Esophagus muscularis mucosa (tissue), 4 donors: ENCODE results near the gene PEX11G. TPM values are rescaled to one million over a fixed set of nuclear protein-coding genes. Genes with fewer than 3 reads are reported as not detected.

Experiments used
- DNase-seq: peaks from one replicate; pipeline ENCODE4 v3.0.0-alpha.2; 2017; ENCODE audit errors: extremely low spot score
- H3K27ac ChIP-seq, 4 donors: fragments of 200-600 bp; sonication (generic); replicated peaks in 1 of 4; 1 replicate in 3 of 4; 2 replicates in 1 of 4; pipeline ENCODE4 v1.5.1; 2016 to 2019; ENCODE audit warnings: mild to moderate bottlenecking in 1 of 4
- H3K27me3 ChIP-seq, 4 donors: fragments of 200-600 bp; sonication (generic); one replicate each; pipeline versions ENCODE4 v1.5.1 to v1.6.0; 2016 to 2019
- H3K36me3 ChIP-seq, 4 donors: fragments of 200-600 bp; sonication (generic); one replicate each; pipeline ENCODE4 v1.5.1; 2016 to 2019
- H3K4me1 ChIP-seq, 4 donors: fragments of 200-600 bp; sonication (generic); one replicate each; pipeline ENCODE4 v1.5.1; 2016 to 2019
- H3K4me3 ChIP-seq, 4 donors: fragments of 200-600 bp; sonication (generic); 1 replicate in 2 of 4; 2 replicates in 2 of 4; pipeline ENCODE4 v1.5.1; 2016 to 2019; ENCODE audit warnings: mild to moderate bottlenecking in 4 of 4, moderate library complexity in 1 of 4
- H3K9me3 ChIP-seq, 4 donors: fragments of 200-600 bp; sonication (generic); 1 replicate in 3 of 4; 2 replicates in 1 of 4; pipeline ENCODE4 v1.5.1; 2016 to 2019
- EP300 ChIP-seq: sonication (generic); formaldehyde crosslinking; IDR thresholded peaks from one replicate; pipeline ENCODE4 v1.6.1; 2017; ENCODE audit warnings: antibody characterized with exemption
- POLR2A ChIP-seq: fragments of 450-650 bp; IDR thresholded peaks from one replicate; pipeline ENCODE4 v1.6.1; 2017; ENCODE audit warnings: antibody characterized with exemption, moderate library complexity, mild to moderate bottlenecking, low read depth
- POLR2AphosphoS5 ChIP-seq, 2 donors: sonication (generic); formaldehyde crosslinking; IDR thresholded peaks; one replicate each; pipeline ENCODE4 v1.6.1; 2017; ENCODE audit warnings: antibody characterized with exemption in 2 of 2
- WGBS: methylation state at CpG from one replicate; pipeline ENCODE4 v1.1.5; 2018; 5-methylcytosine and 5-hydroxymethylcytosine counted together
- intact Hi-C: fragments of 100-400 bp; cut with DNase I; formaldehyde crosslinking; loops from one replicate; pipeline ENCODE4 v1.15.1; 2023
- total RNA-seq, 4 donors: library from RNA; depleted of rRNA; stranded (reverse); fragments of >200 nt; gene quantifications; one replicate each; pipeline versions ENCODE4 v1.1.0 to v1.2.1, GENCODE V29; 2016
- TF ChIP-seq, protein P1 (sequence below), 3 experiments: fragments of 200-600 bp in 2 of 3; fragments of 450-650 bp in 1 of 3; sonication (generic) in 2 of 3; IDR thresholded peaks; one replicate each; pipeline ENCODE4 v1.5.1; 2017 to 2019; ENCODE audit warnings: antibody characterized with exemption in 3 of 3, mild to moderate bottlenecking in 2 of 3, moderate library complexity in 1 of 3

The PEX11G gene
- total RNA-seq, 4 donors from 2014 or later, result 1.7 to 5.3 (median 3.7) TPM

DNA sequence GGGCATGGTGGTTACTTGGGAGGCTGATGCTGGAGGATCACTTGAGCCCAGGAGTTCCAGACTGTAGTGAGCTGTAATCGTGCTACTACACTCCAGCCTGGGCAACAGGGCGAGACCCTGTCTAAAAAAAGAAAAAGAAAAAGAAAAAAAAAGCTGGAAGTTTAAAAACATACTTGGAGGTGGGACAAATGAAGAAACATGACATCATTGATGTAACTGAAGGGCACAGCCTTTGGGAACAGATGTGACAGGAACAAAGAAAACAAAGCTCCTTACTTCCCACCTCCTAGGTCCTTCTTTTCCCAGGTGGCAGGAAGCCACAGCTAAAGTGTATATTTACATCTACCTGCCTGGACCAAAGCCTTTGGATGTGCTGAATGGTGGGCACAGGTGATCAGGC lies 1.9 kb downstream of the PEX11G start:
- no peaks in the 10 kb centered on the region for H3K9me3 ChIP-seq
- intact Hi-C loops, result loop anchor here (5.0 kb wide), 1 partner anchor 35 kb away; the partner anchor contains the start of gene MCOLN1
- H3K36me3 ChIP-seq, result peaks cover 0 to 17% (median 0%) of the 10 kb centered on the region in 4 donors
- H3K4me1 ChIP-seq, result peaks cover 7 to 32% (median 30%) of the 10 kb centered on the region in 4 donors
- H3K27me3 ChIP-seq, result no peaks in the 10 kb centered on the region
- TF ChIP-seq, protein P1, sequence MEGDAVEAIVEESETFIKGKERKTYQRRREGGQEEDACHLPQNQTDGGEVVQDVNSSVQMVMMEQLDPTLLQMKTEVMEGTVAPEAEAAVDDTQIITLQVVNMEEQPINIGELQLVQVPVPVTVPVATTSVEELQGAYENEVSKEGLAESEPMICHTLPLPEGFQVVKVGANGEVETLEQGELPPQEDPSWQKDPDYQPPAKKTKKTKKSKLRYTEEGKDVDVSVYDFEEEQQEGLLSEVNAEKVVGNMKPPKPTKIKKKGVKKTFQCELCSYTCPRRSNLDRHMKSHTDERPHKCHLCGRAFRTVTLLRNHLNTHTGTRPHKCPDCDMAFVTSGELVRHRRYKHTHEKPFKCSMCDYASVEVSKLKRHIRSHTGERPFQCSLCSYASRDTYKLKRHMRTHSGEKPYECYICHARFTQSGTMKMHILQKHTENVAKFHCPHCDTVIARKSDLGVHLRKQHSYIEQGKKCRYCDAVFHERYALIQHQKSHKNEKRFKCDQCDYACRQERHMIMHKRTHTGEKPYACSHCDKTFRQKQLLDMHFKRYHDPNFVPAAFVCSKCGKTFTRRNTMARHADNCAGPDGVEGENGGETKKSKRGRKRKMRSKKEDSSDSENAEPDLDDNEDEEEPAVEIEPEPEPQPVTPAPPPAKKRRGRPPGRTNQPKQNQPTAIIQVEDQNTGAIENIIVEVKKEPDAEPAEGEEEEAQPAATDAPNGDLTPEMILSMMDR (IDR thresholded peaks at IDR 0.05), result no peak
- TF ChIP-seq POLR2A, result no peak
- no peak for TF ChIP-seq POLR2AphosphoS5 (IDR thresholded peaks at IDR 0.05)
- no peak for TF ChIP-seq EP300
- WGBS, result 83% methylated on average over 2 of the region's 2 CpGs
- DNase-seq, result no peak
- no peak overlapping the region for H3K4me3 ChIP-seq
- H3K27ac ChIP-seq, result no peak overlapping the region

DNA sequence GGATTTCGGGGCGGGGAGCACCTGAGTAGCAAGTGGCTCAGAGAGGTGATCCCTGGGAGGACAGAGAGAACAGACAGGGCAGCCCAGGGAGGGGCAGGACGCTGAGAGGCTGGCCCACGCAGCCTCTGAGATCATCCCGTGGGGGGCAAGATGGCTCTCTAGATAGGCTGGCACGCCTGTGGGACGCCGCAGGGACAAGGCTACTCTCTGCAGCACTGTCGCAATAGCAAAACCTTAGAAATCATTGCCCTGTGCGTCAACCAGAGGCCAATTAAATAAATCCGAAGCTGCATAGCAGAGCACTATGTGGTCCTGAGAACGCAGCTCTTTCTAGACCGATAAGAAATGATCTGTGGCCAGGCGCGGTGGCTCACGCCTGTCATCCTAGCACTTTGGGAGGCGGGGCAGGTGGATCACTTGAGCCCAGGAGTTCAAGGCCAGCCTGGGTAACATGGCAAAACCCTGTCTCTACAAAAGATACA lies 5.1 kb downstream of the PEX11G start:
- Histone ChIP-seq H3K36me3 (peaks cover 0 to 19% (median 0%) of the 10 kb centered on the region in 4 donors), H3K4me3 (no peak overlapping the region), H3K27ac (no peak overlapping the region), H3K9me3 (no peaks in the 10 kb centered on the region), H3K27me3 (no peaks in the 10 kb centered on the region), H3K4me1 (peaks cover 7 to 27% (median 26%) of the 10 kb centered on the region in 4 donors)
- intact Hi-C loops, result no loop called here
- WGBS, result 80% methylated on average over 17 of the region's 17 CpGs
- DNase-seq, result no peak
- TF ChIP-seq POLR2A, result no peak
- TF ChIP-seq POLR2AphosphoS5 (IDR thresholded peaks at IDR 0.05), result no peak
- TF ChIP-seq EP300, result no peak
- TF ChIP-seq, protein P1 (IDR thresholded peaks at IDR 0.05), result no peak

DNA sequence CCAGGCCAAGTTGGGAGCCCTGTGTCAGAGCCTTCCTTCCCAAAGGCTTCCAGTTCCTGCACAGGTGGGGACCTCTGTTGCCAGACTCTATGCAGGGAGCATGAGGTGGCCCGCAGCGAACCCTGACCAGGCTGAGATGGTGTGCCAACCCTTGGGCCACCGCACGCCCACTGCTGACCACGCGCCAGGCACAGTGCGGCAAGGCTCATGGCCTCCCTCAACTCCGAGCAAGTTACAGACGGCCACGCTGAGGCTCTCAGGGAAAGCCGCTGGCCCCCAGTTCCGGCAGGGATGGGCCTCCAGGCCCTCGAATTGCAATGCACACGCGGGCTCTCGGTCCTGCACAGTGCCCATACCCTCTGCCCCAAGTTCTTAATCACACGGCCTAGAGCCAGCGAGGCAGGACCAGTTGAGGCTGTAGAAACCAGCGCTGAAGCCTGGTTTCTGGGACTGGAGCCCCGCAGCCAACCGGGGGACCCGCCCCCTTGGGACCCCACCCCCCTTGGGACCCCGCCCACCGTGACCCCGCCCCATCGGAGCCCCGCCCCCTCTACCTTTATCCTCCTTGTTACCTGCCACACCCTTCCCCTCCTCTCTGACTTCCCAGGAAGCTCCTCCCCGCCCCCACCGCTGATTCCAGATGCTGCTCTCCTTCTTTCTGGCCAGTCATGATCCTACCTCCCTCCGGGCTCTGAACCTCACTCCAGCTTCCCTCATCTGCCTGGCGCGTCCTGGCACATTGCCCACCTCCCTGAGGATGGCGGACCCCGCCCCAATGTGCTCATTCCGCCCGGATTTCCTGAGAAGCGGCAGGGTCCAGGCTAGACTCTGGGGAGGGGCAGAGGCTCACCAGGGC lies 6.0 kb downstream of the PEX11G start:
- no peak overlapping the region for H3K27ac ChIP-seq
- H3K9me3 ChIP-seq, result no peaks in the 10 kb centered on the region
- H3K4me3 ChIP-seq, result no peak overlapping the region
- peaks cover 7 to 28% (median 27%) of the 10 kb centered on the region in 4 donors for H3K4me1 ChIP-seq
- intact Hi-C loops, result no loop called here
- H3K27me3 ChIP-seq, result no peaks in the 10 kb centered on the region
- 28% methylated on average over 25 of the region's 37 CpGs for WGBS
- H3K36me3 ChIP-seq, result peaks cover 0 to 19% (median 0%) of the 10 kb centered on the region in 4 donors
- TF ChIP-seq EP300, result no peak
- TF ChIP-seq POLR2A, result no peak
- TF ChIP-seq, protein P1 (IDR thresholded peaks at IDR 0.05), result no peak
- no peak for TF ChIP-seq POLR2AphosphoS5 (IDR thresholded peaks at IDR 0.05)
- DNase-seq, result no peak

DNA sequence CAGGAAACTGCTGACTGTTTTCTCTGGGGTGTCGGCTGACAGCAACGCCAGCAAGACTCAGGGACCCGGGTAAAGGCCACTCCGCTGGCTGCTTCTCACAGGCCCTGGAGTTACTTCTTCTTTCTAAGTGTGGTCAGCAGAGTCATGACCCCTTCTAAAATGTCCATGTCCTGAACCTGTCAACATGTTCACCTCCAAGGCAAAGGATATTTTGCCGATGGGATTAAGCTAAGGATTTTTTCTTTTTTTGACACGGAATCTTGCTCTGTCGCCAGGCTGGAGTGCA lies 7.9 kb downstream of the PEX11G start:
- DNase-seq, result no peak
- 79% methylated on average over 7 of the region's 7 CpGs for WGBS
- intact Hi-C loops, result no loop called here
- H3K36me3 ChIP-seq, result peaks cover 0 to 19% (median 0%) of the 10 kb centered on the region in 4 donors
- no peak for TF ChIP-seq EP300
- TF ChIP-seq POLR2AphosphoS5 (IDR thresholded peaks at IDR 0.05), result no peak
- no peak for TF ChIP-seq POLR2A
- TF ChIP-seq, protein P1 (IDR thresholded peaks at IDR 0.05), result no peak
- H3K9me3 ChIP-seq, result no peaks in the 10 kb centered on the region
- no peak overlapping the region for H3K27ac ChIP-seq
- H3K27me3 ChIP-seq, result no peaks in the 10 kb centered on the region
- H3K4me1 ChIP-seq, result peaks cover 7 to 33% (median 30%) of the 10 kb centered on the region in 4 donors
- no peak overlapping the region for H3K4me3 ChIP-seq
